NCI-H526 treated with DMSO at 0.1 percent for 48 hours (cell line): Measurements from ENCODE around the gene EEA1.
"Not testable (repeated sequence)": the region's sequence is repeated elsewhere in the genome, so short reads cannot be mapped to it uniquely, and the experiment has no call there.

Experiments
- DNase-seq: peaks from one replicate; lab custom pipeline; 2025; lab: John Stamatoyannopoulos, UW

Gene EEA1

GRCh38 chr12:92928962-92929915 is at the start of gene EEA1:
EEA1 (minus strand) TSS chr12:92929295; CDS start chr12:92929066, 229 bp downstream.
- peak; percentile 89 for DNase-seq

DNA sequence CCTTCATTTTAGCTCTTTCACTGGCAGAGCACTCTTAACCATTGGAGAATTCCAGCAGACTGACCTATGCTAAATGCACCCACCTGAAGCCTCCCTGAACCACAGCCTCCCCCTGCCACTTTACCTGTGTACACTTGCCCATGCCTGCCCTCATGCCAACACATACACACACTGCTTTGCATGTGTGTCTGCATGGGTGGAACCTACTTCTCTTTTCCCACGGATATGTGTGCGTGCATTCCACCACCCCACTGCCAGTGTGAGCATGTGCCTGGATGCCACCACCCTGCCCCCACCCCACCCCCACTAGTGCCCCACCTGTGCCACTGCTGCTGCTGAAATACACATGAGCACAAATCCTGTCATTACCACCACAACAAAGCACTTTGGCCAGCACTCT is 49.5 kb upstream of the EEA1 start:
- no peak for DNase-seq

DNA sequence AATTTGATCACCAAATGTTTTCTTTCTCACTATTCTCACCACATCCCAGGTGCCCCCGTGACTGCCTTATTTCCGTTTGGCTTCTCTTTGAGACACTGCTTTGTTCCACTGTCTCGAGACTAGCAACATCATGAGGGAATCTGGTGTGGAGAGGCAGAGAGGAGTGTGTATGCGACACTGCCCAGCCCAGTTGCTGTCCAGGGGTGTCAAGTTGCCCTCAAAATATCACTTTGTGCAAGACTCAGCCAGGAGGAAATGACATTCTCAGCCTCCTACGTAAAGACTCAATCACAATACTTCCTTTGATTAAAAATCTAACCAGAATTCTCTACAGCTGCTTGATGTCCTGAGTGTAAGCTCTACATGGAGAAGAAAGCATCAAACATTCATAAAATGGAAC is 48.2 kb upstream of the EEA1 start:
- DNase-seq: no peak

DNA sequence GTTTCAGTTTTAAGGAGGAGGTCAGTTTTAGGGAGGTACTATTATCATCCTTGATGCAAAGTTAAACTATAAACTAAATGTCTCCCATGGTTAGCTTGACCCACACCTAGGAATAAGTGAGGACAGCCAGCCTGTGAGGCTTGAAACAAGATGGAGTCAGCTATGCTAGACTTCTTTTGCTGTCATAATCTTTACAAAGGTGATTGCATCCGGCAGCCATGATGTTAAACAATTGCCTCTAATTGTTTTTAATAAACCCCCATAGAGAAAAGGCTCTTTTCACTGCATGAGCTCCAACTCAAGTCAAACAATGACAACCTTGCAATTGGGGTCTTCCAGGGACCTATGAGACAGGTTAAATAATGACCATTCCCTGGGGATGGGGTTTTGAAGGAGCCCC is 45.7 kb upstream of the EEA1 start:
- no peak for DNase-seq

DNA sequence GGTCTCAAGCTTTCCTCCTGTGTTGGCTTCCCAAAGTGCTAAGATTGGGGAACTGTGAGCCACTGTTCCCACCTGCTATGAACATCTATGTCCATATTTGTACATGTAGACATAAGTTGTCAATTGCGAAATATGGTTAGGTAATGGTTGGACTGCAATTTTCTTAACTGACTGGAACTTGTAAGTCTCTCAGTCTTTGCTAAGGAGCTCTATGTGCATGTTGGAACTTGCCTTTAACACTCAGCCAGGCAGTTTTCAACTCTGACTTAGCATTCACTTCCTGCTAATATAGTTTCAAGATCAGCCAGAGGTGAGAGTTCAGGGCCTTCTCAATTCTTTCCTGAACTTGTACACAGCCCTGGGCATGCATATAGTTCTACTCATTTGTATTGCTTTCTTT is 44.5 kb upstream of the EEA1 start:
- DNase-seq: no peak

DNA sequence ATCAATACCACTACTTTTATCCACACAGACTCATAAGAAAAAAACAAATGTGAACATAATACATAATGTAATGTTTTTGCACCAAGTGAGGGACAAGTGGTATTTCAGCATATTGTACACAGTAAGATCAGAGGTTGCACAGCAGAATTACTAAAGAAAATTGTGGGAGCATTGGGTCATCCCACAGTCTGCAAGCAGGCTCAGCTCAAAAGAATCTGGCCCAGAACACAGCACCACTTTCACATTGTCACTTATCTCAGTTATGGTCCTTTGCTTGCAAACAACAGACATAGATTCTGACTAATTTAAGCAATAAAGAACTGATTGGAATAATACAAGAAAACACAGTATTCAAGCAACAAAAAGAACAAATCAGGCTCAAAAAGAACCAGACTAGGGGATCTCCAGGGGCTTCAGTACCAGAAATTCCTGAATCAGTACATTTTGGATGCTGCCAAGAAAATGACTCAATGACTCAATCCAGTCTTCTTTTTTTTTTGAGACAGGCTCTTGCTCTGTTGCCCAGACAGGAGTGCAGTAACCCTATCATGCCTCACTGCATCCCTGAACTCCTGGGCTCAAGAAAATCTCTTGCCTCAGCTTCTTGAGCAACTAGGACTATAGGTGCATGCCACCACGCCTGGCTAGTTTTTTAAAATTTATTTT is 42.9 kb upstream of the EEA1 start:
- DNase-seq: no peak

DNA sequence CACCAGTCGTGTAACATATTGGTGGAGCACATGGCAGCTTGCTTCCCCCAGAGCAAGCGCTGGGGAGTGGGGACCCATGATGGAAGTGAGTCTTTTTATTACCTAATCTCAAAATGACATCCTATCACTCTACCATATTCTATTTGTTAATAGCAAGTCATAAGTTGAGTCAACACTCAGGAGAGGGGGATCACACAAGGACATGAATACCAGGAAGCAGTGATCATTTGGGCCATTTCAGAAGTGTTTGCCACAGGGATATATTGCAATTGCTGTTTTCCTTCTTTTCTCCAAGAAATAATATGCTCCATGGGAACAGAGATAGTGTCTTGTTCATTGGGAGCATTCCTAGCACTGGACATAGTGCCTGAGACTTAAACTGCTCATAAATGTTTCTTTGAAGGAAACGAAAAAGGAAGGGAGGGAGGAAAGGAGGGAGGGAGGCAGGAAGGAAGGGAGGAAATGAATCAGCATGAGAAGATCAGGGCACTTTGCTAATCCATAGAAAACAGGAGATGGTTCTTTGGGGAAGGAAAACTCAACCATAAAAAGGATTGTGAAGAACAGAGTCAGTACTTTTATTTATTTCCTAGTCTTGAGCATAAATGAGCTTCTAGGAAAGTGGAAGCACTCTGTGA is 39.2 kb upstream of the EEA1 start:
- no peak for DNase-seq

DNA sequence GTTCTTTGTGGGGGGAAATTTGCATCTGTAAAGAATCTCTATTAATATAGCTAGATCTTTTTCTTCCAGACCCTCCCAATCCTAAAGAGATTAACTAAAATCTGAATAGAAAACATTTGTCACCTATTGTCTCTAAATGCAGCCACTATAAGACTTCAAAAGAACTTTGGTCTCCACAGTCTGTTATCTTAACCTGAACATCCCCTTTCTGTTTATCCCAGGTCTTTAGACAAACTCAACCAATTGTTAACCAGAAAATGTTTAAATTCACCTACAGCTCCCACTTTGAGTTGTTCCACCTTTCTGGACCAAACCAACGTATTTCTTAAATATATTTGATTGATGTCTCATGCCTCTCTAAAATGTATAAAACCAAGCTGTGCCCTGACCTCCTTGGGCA is 35.3 kb upstream of the EEA1 start:
- not testable (repeated sequence) for DNase-seq

GRCh38 chr12:92961949-92962348 is 32.9 kb upstream of the EEA1 start:
- DNase-seq: no peak

- DNase-seq: no peak
Measured at GRCh38 chr12:92955997-92956663, 27.0 kb upstream of the EEA1 start.

DNA sequence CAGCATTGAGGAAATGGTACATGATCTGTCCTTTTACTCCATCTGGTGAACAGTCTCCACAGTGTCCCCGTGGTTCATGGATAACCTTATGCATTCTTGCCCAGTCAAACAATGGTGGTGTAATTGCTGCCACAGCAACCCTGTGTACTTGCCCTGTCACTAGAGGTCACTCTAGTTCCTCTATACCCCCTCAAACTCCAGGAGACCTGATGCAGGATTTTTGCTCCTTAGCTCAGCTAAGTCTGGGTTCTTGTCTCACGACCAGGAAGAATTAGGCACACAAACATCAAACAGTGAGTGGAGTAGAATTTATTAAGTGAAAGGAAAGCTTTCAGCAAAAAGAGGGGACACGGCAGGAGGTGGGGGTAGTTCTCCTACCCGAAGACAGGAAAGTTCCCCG is 24.7 kb upstream of the EEA1 start:
- DNase-seq: no peak

DNA sequence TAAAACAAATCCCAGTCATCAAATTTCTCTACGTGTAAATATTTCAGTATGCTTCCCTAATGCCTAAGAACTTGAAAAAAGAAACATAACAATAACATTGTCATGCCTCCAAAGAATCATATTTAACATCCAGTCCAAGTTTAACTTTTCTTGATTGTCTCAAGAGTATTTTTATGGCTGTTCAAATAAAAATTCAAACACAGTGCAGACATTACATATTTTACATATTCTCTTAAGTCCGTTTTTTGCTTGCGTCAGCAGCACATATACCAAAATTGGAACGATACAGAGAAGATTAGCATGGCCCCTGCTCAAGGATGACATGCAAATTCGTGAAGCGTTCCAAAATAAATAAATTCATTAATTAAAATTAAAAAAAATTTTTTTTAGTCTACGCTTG is 23.3 kb upstream of the EEA1 start:
- no peak for DNase-seq

DNA sequence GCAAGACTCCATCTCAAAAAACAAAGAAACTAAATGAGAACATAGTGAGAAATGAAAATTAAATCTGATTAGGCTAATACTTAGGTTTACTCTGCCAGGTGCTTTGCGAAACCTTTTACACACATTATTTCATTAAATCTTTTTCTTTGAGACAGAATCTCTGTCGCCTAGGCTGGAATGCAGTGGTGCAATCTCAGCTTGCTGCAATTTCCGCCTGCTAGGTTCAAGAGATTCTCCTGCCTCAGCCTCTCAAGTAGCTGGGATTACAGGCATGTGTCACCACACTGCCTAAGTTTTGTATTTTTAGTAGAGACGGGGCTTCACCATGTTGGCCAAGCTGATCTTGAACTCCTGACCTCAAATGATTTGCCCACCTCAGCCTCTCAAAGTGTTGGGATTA is 21.9 kb upstream of the EEA1 start:
- DNase-seq: no peak

DNA sequence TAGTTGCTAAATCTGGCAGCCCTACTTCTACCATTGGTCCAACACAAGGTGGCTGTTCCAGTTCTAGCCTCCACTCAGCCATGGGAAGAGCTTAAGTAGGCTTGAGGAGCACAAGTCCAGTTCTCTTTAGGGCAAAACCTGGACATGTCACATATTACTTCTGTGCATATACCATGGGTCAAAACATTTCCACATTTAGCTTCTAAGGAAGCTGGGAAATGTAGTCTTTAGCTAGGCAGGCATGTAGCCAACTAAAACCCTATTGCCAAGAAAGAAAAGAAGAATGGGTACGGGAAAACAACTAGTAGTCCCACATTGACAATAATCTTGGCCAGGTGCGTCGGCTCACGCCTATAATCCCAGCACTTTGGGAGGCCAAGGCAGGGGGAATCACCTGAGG is 20.9 kb upstream of the EEA1 start:
- DNase-seq: no peak

GRCh38 chr12:92949466-92949865 is 20.4 kb upstream of the EEA1 start:
- DNase-seq: no peak

DNA sequence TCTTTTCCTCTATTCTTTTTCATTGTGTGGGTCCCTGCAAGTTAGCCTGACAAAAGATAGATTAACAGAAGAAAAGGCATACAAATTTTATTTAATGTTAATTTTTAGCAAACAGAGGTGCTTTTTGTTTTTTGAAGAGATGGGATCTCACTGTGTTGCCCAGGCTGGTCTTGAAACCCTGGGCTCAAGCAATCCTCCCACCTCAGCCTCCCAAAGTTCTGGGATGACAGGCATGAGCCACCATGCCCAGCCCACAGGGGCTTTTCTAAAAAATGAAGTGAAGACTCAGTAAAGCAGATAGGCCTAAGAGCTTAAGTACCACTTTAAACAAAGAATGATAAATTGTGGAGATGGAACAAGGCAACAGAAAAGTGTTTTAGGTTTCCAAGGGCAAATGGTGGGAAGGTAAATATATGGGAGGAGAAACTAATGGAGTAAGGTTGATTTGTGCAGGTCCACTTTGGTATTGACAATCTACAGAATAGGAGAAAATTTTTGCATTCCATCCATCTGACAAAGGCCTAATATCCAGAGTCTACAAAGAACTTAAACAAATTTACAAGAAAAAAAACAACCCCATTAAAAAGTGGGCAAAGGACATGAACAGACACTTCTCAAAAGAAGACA is 18.6 kb upstream of the EEA1 start:
- DNase-seq: no peak

DNA sequence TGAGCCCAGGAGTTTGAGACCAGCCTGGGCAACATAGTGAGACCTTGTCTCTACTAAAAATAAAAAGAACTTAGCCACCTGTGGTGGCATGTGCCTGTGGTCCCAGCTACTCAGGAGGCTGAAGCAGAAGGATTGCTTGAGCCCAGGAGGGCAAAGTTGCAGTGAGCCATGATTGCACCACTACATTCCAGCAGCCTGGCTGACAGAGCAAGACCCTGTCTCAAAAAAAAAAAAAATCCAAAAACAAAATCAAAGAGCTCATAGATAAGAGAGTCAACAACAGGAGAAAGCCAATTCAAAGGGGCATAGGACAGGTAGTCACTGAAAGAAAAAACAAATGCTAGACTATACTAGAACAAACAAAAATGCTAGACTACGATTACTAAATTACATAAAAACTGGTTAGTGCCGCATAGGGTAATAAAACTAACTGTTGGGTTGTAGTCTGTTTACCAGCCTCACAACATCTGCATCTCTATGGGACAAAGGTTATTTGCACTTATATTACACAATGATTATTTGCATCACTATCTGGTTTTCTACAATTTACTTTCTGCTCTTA is 16.6 kb upstream of the EEA1 start:
- peak; percentile 78 for DNase-seq

DNA sequence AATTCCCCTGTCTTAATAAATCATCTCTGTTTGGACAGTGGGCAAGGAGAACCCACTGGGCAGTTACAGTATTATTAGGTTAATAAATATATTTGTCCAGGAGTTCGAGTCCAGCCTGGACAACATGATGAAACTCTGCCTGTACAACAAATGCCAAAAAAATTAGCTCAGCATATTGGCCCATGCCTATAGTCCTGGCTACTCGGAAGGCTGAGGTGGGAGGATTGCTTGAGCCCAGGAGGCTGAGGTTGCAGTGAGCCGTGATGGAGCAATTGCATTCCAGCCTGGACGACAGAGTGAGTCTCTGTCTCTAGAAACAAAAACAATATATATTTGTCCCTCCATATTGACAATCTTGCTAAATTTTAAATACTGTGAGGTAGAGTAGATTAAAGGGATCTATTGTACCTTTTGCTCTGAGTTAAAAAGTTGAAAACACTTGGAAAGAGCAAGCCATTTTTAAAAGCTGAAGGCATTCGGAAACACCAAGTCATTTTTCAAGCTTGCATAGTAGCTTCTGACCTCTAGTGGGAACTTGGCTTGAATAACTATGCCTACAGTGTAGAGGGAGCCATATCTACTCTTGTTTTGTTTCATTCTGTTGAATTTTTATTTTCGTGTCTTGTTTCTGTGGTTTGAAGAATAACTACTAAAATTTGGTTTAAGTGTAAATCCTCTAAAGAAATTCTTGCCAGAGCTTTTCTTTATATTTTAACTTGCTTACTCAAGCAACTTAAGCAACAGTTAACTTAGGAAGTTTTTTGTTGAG is 14.6 kb upstream of the EEA1 start:
- DNase-seq: no peak

- DNase-seq: no peak
Measured at GRCh38 chr12:92942905-92943304, 13.8 kb upstream of the EEA1 start.

DNA sequence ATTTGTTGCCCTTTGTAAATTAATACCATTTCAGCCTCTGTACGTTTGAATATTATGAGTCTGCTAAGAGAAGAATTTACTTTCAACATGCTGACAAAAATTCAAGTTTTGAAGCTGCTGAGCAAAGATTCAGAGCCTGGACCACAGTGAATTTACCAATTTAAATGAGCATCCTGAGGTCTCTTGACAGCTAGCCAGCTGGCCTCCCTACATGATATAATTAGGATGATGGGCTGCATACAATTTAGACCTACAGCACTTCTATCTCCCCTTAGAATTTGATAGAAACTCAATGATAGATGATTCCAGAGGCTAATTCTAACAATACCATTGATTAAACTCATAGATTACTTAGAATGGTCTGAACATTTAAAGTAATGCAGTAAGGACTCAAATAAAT is 10.0 kb upstream of the EEA1 start:
- DNase-seq: no peak

DNA sequence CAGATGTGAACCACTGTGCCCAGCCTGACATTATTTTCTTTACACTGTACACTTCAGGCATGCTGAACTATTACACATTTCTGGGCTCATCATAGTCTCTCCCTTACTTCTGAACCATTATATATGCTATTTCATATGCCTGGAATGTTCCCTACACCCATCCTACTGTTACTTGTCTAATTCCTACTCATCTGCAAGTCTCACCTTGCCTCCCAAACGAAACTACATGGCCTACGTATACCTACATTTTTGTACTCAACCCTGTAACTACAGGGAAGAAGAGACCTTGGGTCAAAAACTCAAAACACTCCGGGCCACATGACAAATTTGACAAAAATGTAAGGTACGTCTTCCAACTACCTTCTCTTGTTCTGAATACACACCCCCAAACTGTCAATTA is 9.5 kb upstream of the EEA1 start:
- DNase-seq: no peak
